Uterus (tissue), 2 donors: ENCODE results near the gene CDCP2.

Source experiments
- POLR2A ChIP-seq, 2 donors: fragments of 450-650 bp; IDR thresholded peaks; one replicate each; pipeline ENCODE4 v1.6.1; 2016; ENCODE audit warnings: antibody characterized with exemption in 2 of 2, mild to moderate bottlenecking in 1 of 2, moderate library complexity in 1 of 2
- TF ChIP-seq, protein P1 (sequence below), 4 experiments: fragments of 200-600 bp in 2 of 4; fragments of 450-650 bp in 2 of 4; sonication (generic) in 2 of 4; IDR thresholded peaks; one replicate each; pipeline ENCODE4 v1.5.1; 2016 to 2019; ENCODE audit warnings: antibody characterized with exemption in 4 of 4, mild to moderate bottlenecking in 2 of 4, moderate library complexity in 1 of 4

DNA sequence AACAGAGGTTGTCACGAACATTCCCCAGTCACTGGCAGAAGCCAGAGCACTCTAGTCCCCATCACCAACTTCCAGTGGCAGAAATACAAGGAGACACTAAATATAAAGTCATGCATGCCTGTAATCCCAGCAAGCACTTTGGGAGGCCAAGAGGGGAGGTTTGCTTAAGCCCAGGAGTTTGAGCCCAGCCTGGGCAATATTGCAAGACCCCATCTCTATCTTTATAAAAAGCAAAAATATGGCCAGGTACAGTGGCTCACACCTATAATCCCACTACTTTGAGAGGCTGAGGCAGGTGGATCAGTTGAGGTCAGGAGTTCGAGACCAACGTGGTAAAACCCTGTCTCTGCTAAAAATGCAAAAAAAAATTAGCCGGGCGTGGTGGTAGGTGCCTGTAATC is 40.7 kb upstream of the CDCP2 start:
- TF ChIP-seq, protein P1, sequence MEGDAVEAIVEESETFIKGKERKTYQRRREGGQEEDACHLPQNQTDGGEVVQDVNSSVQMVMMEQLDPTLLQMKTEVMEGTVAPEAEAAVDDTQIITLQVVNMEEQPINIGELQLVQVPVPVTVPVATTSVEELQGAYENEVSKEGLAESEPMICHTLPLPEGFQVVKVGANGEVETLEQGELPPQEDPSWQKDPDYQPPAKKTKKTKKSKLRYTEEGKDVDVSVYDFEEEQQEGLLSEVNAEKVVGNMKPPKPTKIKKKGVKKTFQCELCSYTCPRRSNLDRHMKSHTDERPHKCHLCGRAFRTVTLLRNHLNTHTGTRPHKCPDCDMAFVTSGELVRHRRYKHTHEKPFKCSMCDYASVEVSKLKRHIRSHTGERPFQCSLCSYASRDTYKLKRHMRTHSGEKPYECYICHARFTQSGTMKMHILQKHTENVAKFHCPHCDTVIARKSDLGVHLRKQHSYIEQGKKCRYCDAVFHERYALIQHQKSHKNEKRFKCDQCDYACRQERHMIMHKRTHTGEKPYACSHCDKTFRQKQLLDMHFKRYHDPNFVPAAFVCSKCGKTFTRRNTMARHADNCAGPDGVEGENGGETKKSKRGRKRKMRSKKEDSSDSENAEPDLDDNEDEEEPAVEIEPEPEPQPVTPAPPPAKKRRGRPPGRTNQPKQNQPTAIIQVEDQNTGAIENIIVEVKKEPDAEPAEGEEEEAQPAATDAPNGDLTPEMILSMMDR (IDR thresholded peaks at IDR 0.05): no peak
- TF ChIP-seq POLR2A (IDR thresholded peaks at IDR 0.05): no peak
